K562 (cell line): ENCODE measurements around the gene ZFR2. TPM values are rescaled to one million over a fixed set of nuclear protein-coding genes. Genes with fewer than 3 reads are reported as not detected.

Source experiments
- CBFA2T2 ChIP-seq: fragments of 450-650 bp; conservative IDR thresholded peaks from 2 replicates; pipeline ENCODE4 v1.6.1; 2017; ENCODE audit warnings: mild to moderate bottlenecking
- CCNT2 ChIP-seq: IDR thresholded peaks from 2 replicates; pipeline ENCODE4 v1.6.1; 2011; ENCODE audit warnings: borderline replicate concordance, low read depth, mild to moderate bottlenecking, moderate library complexity, mixed read lengths, low read length; ENCODE audit not compliant: insufficient read length; ENCODE audit errors: extremely low read depth
- CHAMP1 ChIP-seq: fragments of 450-650 bp; IDR thresholded peaks from 2 replicates; pipeline ENCODE4 v1.6.1; 2016; ENCODE audit warnings: mild to moderate bottlenecking
- E2F5 ChIP-seq: sonication (generic); formaldehyde crosslinking; IDR thresholded peaks from 2 replicates; pipeline ENCODE4 v1.8.0; 2022; ENCODE audit warnings: mild to moderate bottlenecking, missing genetic modification reagents
- EHMT2 ChIP-seq: fragments of 450-650 bp; IDR thresholded peaks from 2 replicates; pipeline ENCODE4 v1.6.1; 2018; ENCODE audit warnings: antibody characterized with exemption
- HNRNPL ChIP-seq: fragments of 200-400 bp; formaldehyde crosslinking; IDR thresholded peaks from 2 replicates; pipeline ENCODE4 v1.6.1; 2017; ENCODE audit warnings: low read depth, mild to moderate bottlenecking, low read length
- LARP7 ChIP-seq: fragments of 450-650 bp; IDR thresholded peaks from 2 replicates; pipeline ENCODE4 v1.6.1; 2016
- NFYB ChIP-seq: IDR thresholded peaks from 2 replicates; pipeline ENCODE4 v1.6.1; 2011; ENCODE audit warnings: mild to moderate bottlenecking, moderate library complexity; ENCODE audit not compliant: insufficient read length; ENCODE audit errors: extremely low read depth
- PHF8 ChIP-seq: fragments of 200-600 bp; sonication (generic); IDR thresholded peaks from 2 replicates; pipeline ENCODE4 v1.6.1; 2012; ENCODE audit warnings: mixed run types, mild to moderate bottlenecking, inconsistent platforms, low read length, moderate library complexity, borderline replicate concordance
- PRMT5 ChIP-seq: sonication (generic); formaldehyde crosslinking; IDR thresholded peaks from 2 replicates; pipeline ENCODE4 v1.5.0; 2020; ENCODE audit warnings: missing genetic modification reagents
- SNAPC5 ChIP-seq: fragments of 250-450 bp; sonication (Bioruptor Pico); IDR thresholded peaks from 2 replicates; pipeline ENCODE4 v1.8.0; 2021; ENCODE audit warnings: moderate library complexity, mild to moderate bottlenecking, inconsistent platforms
- TFAM ChIP-seq: fragments of 250-450 bp; sonication (Bioruptor Pico); conservative IDR thresholded peaks from 2 replicates; pipeline ENCODE4 v1.5.0; 2021; ENCODE audit warnings: mild to moderate bottlenecking, moderate library complexity
- TSC22D4 ChIP-seq: fragments of 450-650 bp; IDR thresholded peaks from 2 replicates; pipeline ENCODE4 v1.6.1; 2016; ENCODE audit warnings: missing genetic modification characterization, missing biosample characterization, control low read depth
- ZNF174 ChIP-seq: fragments of 250-450 bp; sonication (Bioruptor Pico); IDR thresholded peaks from 2 replicates; pipeline ENCODE4 v1.4.0; 2020; ENCODE audit warnings: mild to moderate bottlenecking
- ZNF79 ChIP-seq: fragments of 250-450 bp; sonication (Bioruptor Pico); IDR thresholded peaks from 2 replicates; pipeline ENCODE4 v1.4.0; 2020; ENCODE audit warnings: low read depth, mild to moderate bottlenecking, moderate library complexity
- polyA plus RNA-seq, 8 experiments: library from polyadenylated mRNA; depleted of rRNA in 4 of 8; stranded (reverse) in 5 of 8; unstranded in 3 of 8; fragments of >200 nt; fragmentation: Nextera tagmentation in 2 of 8; fragmentation: Illumina TruSeq in 1 of 8; extraction: Ambion mirVana in 2 of 8; extraction: Trizol in 1 of 8; gene quantifications; 2 replicates each; pipeline versions ENCODE4 v1.2.1 to v1.2.3, GENCODE V29; 2011 to 2014; ENCODE audit warnings: inconsistent platforms in 1 of 8, missing spikeins in 1 of 8
- total RNA-seq, 7 experiments: library from RNA; depleted of rRNA in 6 of 7; stranded (reverse); fragments of >200 nt in 6 of 7; fragmentation: Illumina TruSeq in 2 of 7; extraction: Trizol in 2 of 7; gene quantifications; 2 replicates each; pipeline versions ENCODE4 v1.2.1 to v1.2.3, GENCODE V29; 2011 to 2021; ENCODE audit warnings: low replicate concordance in 1 of 7
- TF ChIP-seq, protein P1 (sequence below): fragments of 250-450 bp; sonication (Bioruptor Pico); IDR thresholded peaks from 2 replicates; pipeline ENCODE4 v1.4.0; 2020; ENCODE audit warnings: mild to moderate bottlenecking, moderate library complexity, borderline replicate concordance
- TF ChIP-seq, protein P2 (sequence below): sonication (generic); formaldehyde crosslinking; IDR thresholded peaks from 2 replicates; pipeline ENCODE4 v1.4.0; 2020; ENCODE audit warnings: mild to moderate bottlenecking, missing genetic modification reagents
- TF ChIP-seq, protein P3 (sequence below), 2 experiments: fragments of 450-650 bp; IDR thresholded peaks; 2 replicates each; pipeline ENCODE4 v1.6.1; 2016

Gene ZFR2
- total and polyA plus RNA-seq, 9 of the 15 experiments (the other 6 are each of a cell fraction or from before 2014, with no cell fraction given) = 0.03 to 0.59 (median 0.07) TPM; not detected in 6

GRCh38 chr19:3761382-3762129, 107.3 kb downstream of the ZFR2 start, which contains the start of gene APBA3 (continued):
- TF ChIP-seq, protein P1, sequence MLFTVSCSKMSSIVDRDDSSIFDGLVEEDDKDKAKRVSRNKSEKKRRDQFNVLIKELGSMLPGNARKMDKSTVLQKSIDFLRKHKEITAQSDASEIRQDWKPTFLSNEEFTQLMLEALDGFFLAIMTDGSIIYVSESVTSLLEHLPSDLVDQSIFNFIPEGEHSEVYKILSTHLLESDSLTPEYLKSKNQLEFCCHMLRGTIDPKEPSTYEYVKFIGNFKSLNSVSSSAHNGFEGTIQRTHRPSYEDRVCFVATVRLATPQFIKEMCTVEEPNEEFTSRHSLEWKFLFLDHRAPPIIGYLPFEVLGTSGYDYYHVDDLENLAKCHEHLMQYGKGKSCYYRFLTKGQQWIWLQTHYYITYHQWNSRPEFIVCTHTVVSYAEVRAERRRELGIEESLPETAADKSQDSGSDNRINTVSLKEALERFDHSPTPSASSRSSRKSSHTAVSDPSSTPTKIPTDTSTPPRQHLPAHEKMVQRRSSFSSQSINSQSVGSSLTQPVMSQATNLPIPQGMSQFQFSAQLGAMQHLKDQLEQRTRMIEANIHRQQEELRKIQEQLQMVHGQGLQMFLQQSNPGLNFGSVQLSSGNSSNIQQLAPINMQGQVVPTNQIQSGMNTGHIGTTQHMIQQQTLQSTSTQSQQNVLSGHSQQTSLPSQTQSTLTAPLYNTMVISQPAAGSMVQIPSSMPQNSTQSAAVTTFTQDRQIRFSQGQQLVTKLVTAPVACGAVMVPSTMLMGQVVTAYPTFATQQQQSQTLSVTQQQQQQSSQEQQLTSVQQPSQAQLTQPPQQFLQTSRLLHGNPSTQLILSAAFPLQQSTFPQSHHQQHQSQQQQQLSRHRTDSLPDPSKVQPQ (CRISPR knock-in tag) = no peak
- 0 out of 2 replicates have a peak, but pooled peaks have one; percentile 17 for TF ChIP-seq LARP7
- TF ChIP-seq ZNF79 = no peak
- TF ChIP-seq EHMT2 = peak; percentile 57; the same call in 1 of the 2 replicates
- TF ChIP-seq HNRNPL = no peak
- no peak for TF ChIP-seq CCNT2
- TF ChIP-seq TFAM (CRISPR knock-in tag) = no peak
- TF ChIP-seq ZNF174 (CRISPR knock-in tag) = no peak
- TF ChIP-seq TSC22D4 = no peak
- no peak for TF ChIP-seq E2F5 (CRISPR knock-in tag)
- no peak for TF ChIP-seq PRMT5 (CRISPR knock-in tag)
- TF ChIP-seq PHF8 = peak; percentile 82; the same call in 1 of the 2 replicates
- TF ChIP-seq, protein P2, sequence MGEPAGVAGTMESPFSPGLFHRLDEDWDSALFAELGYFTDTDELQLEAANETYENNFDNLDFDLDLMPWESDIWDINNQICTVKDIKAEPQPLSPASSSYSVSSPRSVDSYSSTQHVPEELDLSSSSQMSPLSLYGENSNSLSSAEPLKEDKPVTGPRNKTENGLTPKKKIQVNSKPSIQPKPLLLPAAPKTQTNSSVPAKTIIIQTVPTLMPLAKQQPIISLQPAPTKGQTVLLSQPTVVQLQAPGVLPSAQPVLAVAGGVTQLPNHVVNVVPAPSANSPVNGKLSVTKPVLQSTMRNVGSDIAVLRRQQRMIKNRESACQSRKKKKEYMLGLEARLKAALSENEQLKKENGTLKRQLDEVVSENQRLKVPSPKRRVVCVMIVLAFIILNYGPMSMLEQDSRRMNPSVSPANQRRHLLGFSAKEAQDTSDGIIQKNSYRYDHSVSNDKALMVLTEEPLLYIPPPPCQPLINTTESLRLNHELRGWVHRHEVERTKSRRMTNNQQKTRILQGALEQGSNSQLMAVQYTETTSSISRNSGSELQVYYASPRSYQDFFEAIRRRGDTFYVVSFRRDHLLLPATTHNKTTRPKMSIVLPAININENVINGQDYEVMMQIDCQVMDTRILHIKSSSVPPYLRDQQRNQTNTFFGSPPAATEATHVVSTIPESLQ = no peak
- no peak; the same call in 1 of the 2 replicates for TF ChIP-seq CHAMP1
- no peak for TF ChIP-seq CBFA2T2
- TF ChIP-seq NFYB = no peak
- TF ChIP-seq SNAPC5 (CRISPR knock-in tag) = no peak
- TF ChIP-seq, protein P3, sequence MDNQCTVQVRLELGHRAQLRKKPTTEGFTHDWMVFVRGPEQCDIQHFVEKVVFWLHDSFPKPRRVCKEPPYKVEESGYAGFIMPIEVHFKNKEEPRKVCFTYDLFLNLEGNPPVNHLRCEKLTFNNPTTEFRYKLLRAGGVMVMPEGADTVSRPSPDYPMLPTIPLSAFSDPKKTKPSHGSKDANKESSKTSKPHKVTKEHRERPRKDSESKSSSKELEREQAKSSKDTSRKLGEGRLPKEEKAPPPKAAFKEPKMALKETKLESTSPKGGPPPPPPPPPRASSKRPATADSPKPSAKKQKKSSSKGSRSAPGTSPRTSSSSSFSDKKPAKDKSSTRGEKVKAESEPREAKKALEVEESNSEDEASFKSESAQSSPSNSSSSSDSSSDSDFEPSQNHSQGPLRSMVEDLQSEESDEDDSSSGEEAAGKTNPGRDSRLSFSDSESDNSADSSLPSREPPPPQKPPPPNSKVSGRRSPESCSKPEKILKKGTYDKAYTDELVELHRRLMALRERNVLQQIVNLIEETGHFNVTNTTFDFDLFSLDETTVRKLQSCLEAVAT (IDR thresholded peaks at IDR 0.05) = peak; percentile 30 to 81; a peak in 2 of 4 replicates
